ENCODE results near the gene ISLR. TPM values are rescaled to one million over a fixed set of nuclear protein-coding genes. Genes with fewer than 3 reads are reported as not detected.

ISLR gene
- total and polyA plus RNA-seq, 2 of the 8 experiments (the other 6 are each of a cell fraction or from before 2014, with no cell fraction given): 0.29 to 0.35 TPM

DNA sequence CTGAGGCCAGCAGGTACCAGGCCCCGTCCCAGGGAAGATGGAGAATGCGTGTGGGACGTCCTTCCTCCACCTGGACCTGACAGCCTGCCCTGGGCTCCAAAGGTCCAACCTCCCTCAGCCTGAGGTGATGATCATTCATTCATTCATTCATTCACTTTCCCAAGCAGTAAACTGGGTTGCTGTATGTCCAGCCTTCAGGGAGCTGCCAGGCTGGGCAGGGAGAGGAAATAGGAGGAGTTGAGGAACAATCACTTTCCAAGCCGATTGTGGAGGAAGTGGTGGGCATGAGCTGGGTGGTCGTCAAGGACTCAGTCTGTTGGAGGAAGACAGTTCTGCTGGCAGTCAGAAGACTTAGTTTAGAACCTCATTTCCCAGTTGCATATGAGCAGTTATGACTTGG, 52.4 kb downstream of the ISLR start:
- WGBS, 2 experiments (ENCODE audit: extremely low coverage in 1 of 2, insufficient coverage in 1 of 2, insufficient read length in 1 of 2, insufficient replicate concordance in 2 of 2, low coverage in 1 of 2, low lambda C conversion rate in 2 of 2, missing lambda C conversion rate in 1 of 2): 87% methylated on average over 5 of the region's 5 CpGs; no CpG with 5 or more reads in 1 of the 2 experiments
- H3K9ac ChIP-seq (replicated peaks in 1 of 4; ENCODE audit: extremely low read depth in 1 of 4, low read depth in 3 of 4, low read length in 3 of 4): no peak overlapping the region
- no peaks in the 10 kb centered on the region for H3K9me3 ChIP-seq (ENCODE audit: insufficient read depth in 2 of 2, low read depth in 1 of 2, low read length in 1 of 2)
- H3K4me1 ChIP-seq (replicated peaks in 1 of 4; ENCODE audit: control insufficient read depth in 3 of 4, insufficient read depth in 4 of 4, low read length in 3 of 4): peaks cover 2 to 45% (median 32%) of the 10 kb centered on the region in 4 experiments
- no peaks in the 10 kb centered on the region; the same call in 1 of the 2 replicates for H3K23me2 ChIP-seq (ENCODE audit: low read depth, low read length)
- H3K18ac ChIP-seq (ENCODE audit: extremely low read depth, low read length): no peak overlapping the region
- no peak overlapping the region for H2BK120ac ChIP-seq (replicated peaks; ENCODE audit: low read depth, low read length)
- H3K4me2 ChIP-seq (ENCODE audit: insufficient read depth in 1 of 2, low read depth in 2 of 2, low read length in 2 of 2): no peak overlapping the region
- no peak for FAIRE-seq
- no peaks in the 10 kb centered on the region for H3K79me2 ChIP-seq (ENCODE audit: control insufficient read depth in 1 of 2, insufficient read depth in 2 of 2, low read length in 2 of 2)
- ChIA-PET POLR2A (ENCODE audit: partially characterized antibody) (interaction anchor here (1.1 kb wide), 1 partner anchor 13 kb away, joined by 4 read pairs; no protein-coding TSS in a partner anchor), CTCF (ENCODE audit: partially characterized antibody) (interaction anchor here (1.0 to 2.0 kb wide), 4 partner anchors 11 to 99 kb away, joined by 3 to 5 read pairs (median 4); partner anchors contain the start of gene CCDC33)
- no peak overlapping the region for H2BK5ac ChIP-seq (ENCODE audit: low read depth, low read length)
- H2BK12ac ChIP-seq (ENCODE audit: low read depth, low read length): no peak overlapping the region
- TF ChIP-seq, protein P1, sequence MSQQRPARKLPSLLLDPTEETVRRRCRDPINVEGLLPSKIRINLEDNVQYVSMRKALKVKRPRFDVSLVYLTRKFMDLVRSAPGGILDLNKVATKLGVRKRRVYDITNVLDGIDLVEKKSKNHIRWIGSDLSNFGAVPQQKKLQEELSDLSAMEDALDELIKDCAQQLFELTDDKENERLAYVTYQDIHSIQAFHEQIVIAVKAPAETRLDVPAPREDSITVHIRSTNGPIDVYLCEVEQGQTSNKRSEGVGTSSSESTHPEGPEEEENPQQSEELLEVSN (IDR thresholded peaks at IDR 0.05): no peak
- no peak for TF ChIP-seq NRF1 (IDR thresholded peaks at IDR 0.05; ENCODE audit: low read depth, low read length)
- TF ChIP-seq, protein P2, sequence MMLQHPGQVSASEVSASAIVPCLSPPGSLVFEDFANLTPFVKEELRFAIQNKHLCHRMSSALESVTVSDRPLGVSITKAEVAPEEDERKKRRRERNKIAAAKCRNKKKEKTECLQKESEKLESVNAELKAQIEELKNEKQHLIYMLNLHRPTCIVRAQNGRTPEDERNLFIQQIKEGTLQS (IDR thresholded peaks at IDR 0.05; ENCODE audit: insufficient read depth, low read depth, low read length): no peak
- no peak for DNase-seq (ENCODE audit: low read depth in 1 of 2, low spot score in 2 of 2)
- no peak overlapping the region for H2AK5ac ChIP-seq (ENCODE audit: low read depth, low read length)
- no peaks in the 10 kb centered on the region for H3K79me1 ChIP-seq (ENCODE audit: low read depth, low read length)
- H2BK20ac ChIP-seq (ENCODE audit: low read length): peak overlapping the region; percentile 80; the same call in 1 of the 2 replicates
- H4K5ac ChIP-seq (ENCODE audit: insufficient read length, low read depth, low read length): no peak overlapping the region
- peaks cover 21 to 73% (median 65%) of the 10 kb centered on the region in 4 experiments for H3K27me3 ChIP-seq (replicated peaks in 1 of 4; ENCODE audit: control insufficient read depth in 3 of 4, extremely low read depth in 1 of 4, insufficient read depth in 3 of 4, low read length in 3 of 4)
- H3K27ac ChIP-seq (ENCODE audit: low read depth, low read length): no peak overlapping the region
- no peak overlapping the region for H4K8ac ChIP-seq (ENCODE audit: extremely low read depth, insufficient read depth, low read length)
- H4K20me1 ChIP-seq (replicated peaks in 1 of 2; ENCODE audit: control insufficient read depth in 1 of 2, insufficient read depth in 2 of 2, low read length in 2 of 2): peaks cover 1 to 3% of the 10 kb centered on the region in 2 experiments
- H2BK15ac ChIP-seq (ENCODE audit: low read length): no peak overlapping the region
- no peaks in the 10 kb centered on the region for H3K36me3 ChIP-seq (ENCODE audit: control insufficient read depth in 2 of 4, insufficient read depth in 4 of 4, low read length in 3 of 4)
- H3K4ac ChIP-seq (replicated peaks; ENCODE audit: insufficient read length, low read depth, low read length): no peak overlapping the region
- H3K23ac ChIP-seq (ENCODE audit: insufficient read length): no peak overlapping the region
- no peak overlapping the region for H3K4me3 ChIP-seq (ENCODE audit: extremely low read depth in 1 of 4, insufficient read depth in 2 of 4, low read depth in 3 of 4, low read length in 4 of 4)
- no peak overlapping the region for H3K14ac ChIP-seq (ENCODE audit: insufficient read length)
- H4K91ac ChIP-seq (replicated peaks; ENCODE audit: insufficient read length, low read length): no peak overlapping the region
- H3K56ac ChIP-seq (replicated peaks; ENCODE audit: insufficient read length, low read depth, low read length): no peak overlapping the region
- H2AFZ ChIP-seq (ENCODE audit: low read length): no peak overlapping the region

Data from H1 (cell line).